ENCODE data around the gene ZNF557.

The ZNF557 gene

GRCh38 chr19:7098701-7099596 lies 29.4 kb downstream of the ZNF557 start:
- DNase-seq (ENCODE audit: low read depth): peak; percentile 89
- no peak for TF ChIP-seq CTCF (IDR thresholded peaks at IDR 0.05; ENCODE audit: insufficient read depth, low read depth, low read length, missing control alignments)
- H3K4me3 ChIP-seq (ENCODE audit: low read length): peak overlapping the region; percentile 75

- DNase-seq (ENCODE audit: low read depth): no peak
- H3K4me3 ChIP-seq (ENCODE audit: low read length): peak overlapping the region; percentile 75
- TF ChIP-seq CTCF (IDR thresholded peaks at IDR 0.05; ENCODE audit: insufficient read depth, low read depth, low read length, missing control alignments): no peak
Observed at GRCh38 chr19:7099597-7099921, 30.1 kb downstream of the ZNF557 start.

- no peak overlapping the region for H3K4me3 ChIP-seq (ENCODE audit: low read length)
- no peak for TF ChIP-seq CTCF (IDR thresholded peaks at IDR 0.05; ENCODE audit: insufficient read depth, low read depth, low read length, missing control alignments)
- no peak for DNase-seq (ENCODE audit: low read depth)
Observed at GRCh38 chr19:7101498-7102253, 32.2 kb downstream of the ZNF557 start.

GRCh38 chr19:7104747-7105447 lies 35.4 kb downstream of the ZNF557 start:
- TF ChIP-seq CTCF (IDR thresholded peaks at IDR 0.05; ENCODE audit: insufficient read depth, low read depth, low read length, missing control alignments): no peak
- H3K4me3 ChIP-seq (ENCODE audit: low read length): no peak overlapping the region
- DNase-seq (ENCODE audit: low read depth): no peak

- DNase-seq (ENCODE audit: low read depth): no peak
- H3K4me3 ChIP-seq (ENCODE audit: low read length): no peak overlapping the region
- no peak for TF ChIP-seq CTCF (IDR thresholded peaks at IDR 0.05; ENCODE audit: insufficient read depth, low read depth, low read length, missing control alignments)
Observed at GRCh38 chr19:7106711-7107657, 37.5 kb downstream of the ZNF557 start.

GRCh38 chr19:7109678-7110289 lies 40.3 kb downstream of the ZNF557 start:
- TF ChIP-seq CTCF (IDR thresholded peaks at IDR 0.05; ENCODE audit: insufficient read depth, low read depth, low read length, missing control alignments): no peak
- H3K4me3 ChIP-seq (ENCODE audit: low read length): no peak overlapping the region
- no peak for DNase-seq (ENCODE audit: low read depth)
